Endothelial cell of umbilical vein (primary cell): ENCODE data around the gene SPECC1L. TPM values are rescaled to one million over a fixed set of nuclear protein-coding genes. Genes with fewer than 3 reads are reported as not detected.
A peak's percentile ranks its signal among the peaks of the same experiment; 100 is the strongest.

Source experiments
- BruUV-seq: library from RNA; stranded (reverse); fragments of 400-500 nt; replicated peaks from 2 replicates; lab custom pipeline; 2021; lab: Mats Ljungman, UMichigan
- CTCF ChIA-PET: fragments of 300-600, 350-600 bp; sonication (Branson Sonifier 250); formaldehyde crosslinking; loops from one replicate; lab custom pipeline; 2021; ENCODE audit warnings: antibody characterized with exemption, inconsistent platforms; lab: Charles Lee
- POLR2A ChIA-PET: fragments of 300-600, 350-600 bp; sonication (Branson Sonifier 250); formaldehyde crosslinking; loops from one replicate; lab custom pipeline; 2021; ENCODE audit warnings: antibody characterized with exemption, inconsistent platforms; lab: Charles Lee
- DNase-seq: peaks from one replicate; pipeline ENCODE4 v3.0.0-alpha.2; 2011; ENCODE audit warnings: low read depth, low spot score
- FAIRE-seq: peaks from 2 replicates; lab custom pipeline; 2011; peaks lifted over from hg19 to GRCh38; lab: Jason Lieb, UNC
- H2AFZ ChIP-seq: 2 replicates; pipeline ENCODE4 v1.6.0; 2012; ENCODE audit warnings: low read depth, low read length, control low read depth, inconsistent platforms
- H3K27ac ChIP-seq: 2 replicates; pipeline ENCODE4 v1.5.1; 2011; ENCODE audit warnings: low read depth, mild to moderate bottlenecking, control low read depth, low read length, moderate library complexity; ENCODE audit not compliant: insufficient read depth
- H3K27me3 ChIP-seq, 2 experiments: 2 replicates each; pipeline versions ENCODE4 v1.6.0 to v1.6.1; 2011; ENCODE audit warnings: low read length in 2 of 2, mixed read lengths in 1 of 2; ENCODE audit not compliant: control insufficient read depth in 2 of 2, insufficient read depth in 2 of 2
- H3K36me3 ChIP-seq, 2 experiments: 2 replicates in 1 of 2; 3 replicates in 1 of 2; pipeline ENCODE4 v1.5.1; 2011; ENCODE audit warnings: low read length in 2 of 2, mild to moderate bottlenecking in 1 of 2, moderate library complexity in 1 of 2; ENCODE audit not compliant: control insufficient read depth in 2 of 2, insufficient read depth in 2 of 2; ENCODE audit errors: extremely low read depth in 1 of 2
- H3K4me1 ChIP-seq: 3 replicates; pipeline ENCODE4 v1.5.1; 2011; ENCODE audit warnings: mild to moderate bottlenecking, low read length; ENCODE audit not compliant: control insufficient read depth, insufficient read depth; ENCODE audit errors: extremely low read depth
- H3K4me2 ChIP-seq: 2 replicates; pipeline ENCODE4 v1.6.1; 2011; ENCODE audit warnings: low read length, control low read depth, mixed read lengths; ENCODE audit not compliant: insufficient read depth
- H3K4me3 ChIP-seq, 3 experiments: fragments of 200-600 bp in 1 of 3; sonication (generic), shearing (Covaris generic) in 1 of 3; replicated peaks in 1 of 3; 2 replicates each; pipeline ENCODE4 v1.5.1; 2011 to 2016; ENCODE audit warnings: control low read depth in 3 of 3, low read length in 3 of 3, mild to moderate bottlenecking in 2 of 3, inconsistent platforms in 1 of 3, low read depth in 1 of 3, moderate library complexity in 1 of 3; ENCODE audit not compliant: insufficient read depth in 1 of 3
- H3K79me2 ChIP-seq: 2 replicates; pipeline ENCODE4 v1.6.0; 2012; ENCODE audit warnings: low read length, inconsistent platforms; ENCODE audit not compliant: control insufficient read depth, insufficient read depth
- H3K9ac ChIP-seq: replicated peaks from 2 replicates; pipeline ENCODE3; 2011; ENCODE audit warnings: low read length, control low read depth; ENCODE audit not compliant: insufficient read depth; ENCODE audit errors: extremely low read depth
- H3K9me1 ChIP-seq: replicated peaks from 3 replicates; pipeline ENCODE4 v1.6.0; 2011; ENCODE audit warnings: mild to moderate bottlenecking, low read length; ENCODE audit not compliant: control insufficient read depth, insufficient read depth; ENCODE audit errors: extremely low read depth
- H3K9me3 ChIP-seq: replicated peaks from 2 replicates; pipeline ENCODE4 v1.5.1; 2012; ENCODE audit warnings: low read length, inconsistent platforms; ENCODE audit not compliant: control insufficient read depth, insufficient read depth
- H4K20me1 ChIP-seq: replicated peaks from 2 replicates; pipeline ENCODE3; 2011; ENCODE audit warnings: mild to moderate bottlenecking, low read length; ENCODE audit not compliant: control insufficient read depth, insufficient read depth; ENCODE audit errors: extremely low read depth
- EZH2 ChIP-seq: IDR thresholded peaks from 2 replicates; pipeline ENCODE4 v1.6.1; 2012; ENCODE audit warnings: borderline replicate concordance, low read depth, mild to moderate bottlenecking, moderate library complexity, low read length, inconsistent platforms; ENCODE audit not compliant: severe bottlenecking
- FOS ChIP-seq: IDR thresholded peaks from 2 replicates; pipeline ENCODE4 v1.6.1; 2011; ENCODE audit warnings: mild to moderate bottlenecking, low read length, moderate library complexity, borderline replicate concordance; ENCODE audit not compliant: insufficient read depth
- GATA2 ChIP-seq: IDR thresholded peaks from 2 replicates; pipeline ENCODE4 v1.7.0; 2011; ENCODE audit warnings: low read depth, mild to moderate bottlenecking, moderate library complexity, mixed read lengths, low read length; ENCODE audit not compliant: insufficient read length, insufficient read depth
- JUN ChIP-seq: IDR thresholded peaks from 2 replicates; pipeline ENCODE4 v1.6.1; 2011; ENCODE audit warnings: borderline replicate concordance, low read depth; ENCODE audit not compliant: insufficient read length, insufficient read depth
- MAX ChIP-seq: IDR thresholded peaks from 2 replicates; pipeline ENCODE4 v1.6.1; 2011; ENCODE audit not compliant: insufficient read depth, insufficient read length
- MYC ChIP-seq: IDR thresholded peaks from one replicate; pipeline ENCODE4 v1.6.1; 2011; ENCODE audit warnings: mild to moderate bottlenecking, low read depth, low read length
- POLR2A ChIP-seq: IDR thresholded peaks from 2 replicates; pipeline ENCODE4 v1.6.1; 2012; ENCODE audit warnings: low read depth, mild to moderate bottlenecking, control low read depth, low read length
- dilution Hi-C: fragments of 300-500 bp; cut with MboI; formaldehyde crosslinking; loops from one replicate; pipeline ENCODE4 v1.15.0; 2019; ENCODE audit warnings: low sequenced_read_pairs; ENCODE audit not compliant: extremely low pct_ligation_motif_present
- intact Hi-C: fragments of 100-400 bp; cut with micrococcal nuclease; formaldehyde crosslinking; loops from one replicate; pipeline ENCODE4 v1.10.0; 2022
- polyA plus RNA-seq, 4 experiments: library from polyadenylated mRNA; depleted of rRNA in 3 of 4; stranded (reverse) in 3 of 4; unstranded in 1 of 4; fragments of >200 nt; gene quantifications; 2 replicates each; pipeline versions ENCODE4 v1.2.1 to v1.2.3, GENCODE V29; 2011 to 2012; ENCODE audit warnings: missing spikeins in 1 of 4
- total RNA-seq: library from RNA; stranded (reverse); gene quantifications from 2 replicates; pipeline ENCODE4 v1.2.3, GENCODE V29; 2021

Gene SPECC1L
- total and polyA plus RNA-seq, 2 donors (not counting 3 experiments of a cell fraction or from before 2014, with no cell fraction given): 22.8 to 79.3 TPM

GRCh38 chr22:24322522-24322921 lies 51.9 kb downstream of the SPECC1L start:
- Histone ChIP-seq H3K79me2 (peaks cover 38% of the 10 kb centered on the region), H3K27ac (no peak overlapping the region), H3K27me3 (no peaks in the 10 kb centered on the region), H4K20me1 (no peaks in the 10 kb centered on the region), H2AFZ (no peak overlapping the region), H3K9me3 (no peaks in the 10 kb centered on the region), H3K4me1 (peaks cover 30% of the 10 kb centered on the region), H3K4me3 (no peak overlapping the region), H3K9me1 (no peaks in the 10 kb centered on the region), H3K36me3 (peaks cover 7 to 17% of the 10 kb centered on the region in 2 experiments), H3K9ac (no peak overlapping the region), H3K4me2 (no peak overlapping the region)
- BruUV-seq: no TSS peak
- DNase-seq: no peak
- intact Hi-C loops (no loop called here), dilution Hi-C loops (no loop called here)
- no peak for TF ChIP-seq JUN
- no peak for TF ChIP-seq MYC
- TF ChIP-seq MAX: no peak
- no peak for TF ChIP-seq POLR2A
- no peak for FAIRE-seq
- CTCF ChIA-PET: interaction anchor here (1.2 to 1.7 kb wide), 4 partner anchors 55 to 202 kb away, joined by 3 to 6 read pairs (median 3); no protein-coding TSS in a partner anchor
- POLR2A ChIA-PET: no interaction called here

- peaks cover 7 to 19% of the 10 kb centered on the region in 2 experiments for H3K36me3 ChIP-seq
- FAIRE-seq (no peak), DNase-seq (no peak)
- H3K9ac ChIP-seq: no peak overlapping the region
- no peak overlapping the region for H2AFZ ChIP-seq
- no peak overlapping the region for H3K4me3 ChIP-seq
- H3K27ac ChIP-seq: peak overlapping the region; percentile 32
- H3K9me1 ChIP-seq: no peaks in the 10 kb centered on the region
- no peak overlapping the region for H3K4me2 ChIP-seq
- dilution Hi-C loops (no loop called here), intact Hi-C loops (no loop called here)
- H3K9me3 ChIP-seq: no peaks in the 10 kb centered on the region
- ChIA-PET POLR2A (no interaction called here), CTCF (interaction anchor here (1.2 to 1.7 kb wide), 5 partner anchors 54 to 206 kb away, joined by 3 to 6 read pairs (median 3); no protein-coding TSS in a partner anchor)
- H3K79me2 ChIP-seq: peaks cover 43% of the 10 kb centered on the region
- TF ChIP-seq FOS (no peak), POLR2A (no peak), EZH2 (no peak), GATA2 (no peak), MAX (no peak)
- no peaks in the 10 kb centered on the region for H4K20me1 ChIP-seq
- no TSS peak for BruUV-seq
- H3K27me3 ChIP-seq: no peaks in the 10 kb centered on the region
- H3K4me1 ChIP-seq: peaks cover 30% of the 10 kb centered on the region
Observed at GRCh38 chr22:24323233-24323632, 52.6 kb downstream of the SPECC1L start.
